Stimulated activated CD4-positive, alpha-beta T cell treated with anti-CD3 and anti-CD28 coated beads, Interleukin-4, amount 100 ng/mL, for 48 hours (primary cell): ENCODE results near the gene CENPT.
"Not testable (repeated sequence)": the region's sequence is repeated elsewhere in the genome, so short reads cannot be mapped to it uniquely, and the experiment has no call there.

Source experiments
- DNase-seq, 2 donors: peaks; one replicate each; pipeline ENCODE4 v3.0.0-alpha.2; 2020; ENCODE audit warnings: low read depth in 2 of 2

The CENPT gene

GRCh38 chr16:67846320-67847063, 1.0 kb downstream of the CENPT start, which contains the start of gene NUTF2:
TSS of gene NUTF2 (plus strand) at chr16:67846933. CDS start at chr16:67865131, 18,198 bp downstream.
- DNase-seq, result peak; percentile 93 to 97

- no peak for DNase-seq
Measured at GRCh38 chr16:67846063-67846319, 1.5 kb downstream of the CENPT start.

- no peak for DNase-seq
Measured at GRCh38 chr16:67845291-67846062, 2.0 kb downstream of the CENPT start.

- DNase-seq, result no peak
Measured at GRCh38 chr16:67844497-67844896, 3.0 kb downstream of the CENPT start.

GRCh38 chr16:67843343-67843765, 4.1 kb downstream of the CENPT start:
- DNase-seq, result peak in 1 of 2 donors; percentile 27

GRCh38 chr16:67842509-67843342, 4.8 kb downstream of the CENPT start:
- peak; percentile 51 for DNase-seq

GRCh38 chr16:67841816-67842508, 5.5 kb downstream of the CENPT start, which contains the start of gene THAP11:
TSS of gene THAP11 (plus strand) at chr16:67842320. CDS start at chr16:67842555, 235 bp downstream.
- peak; percentile 89 to 90 for DNase-seq

- DNase-seq, result no peak
Measured at GRCh38 chr16:67841198-67841815, 6.2 kb downstream of the CENPT start.

- no peak for DNase-seq
Measured at GRCh38 chr16:67837811-67838210, 9.7 kb downstream of the CENPT start.

GRCh38 chr16:67837190-67837589, 10.3 kb downstream of the CENPT start:
- not testable (repeated sequence) for DNase-seq

GRCh38 chr16:67834242-67834614, 13.3 kb downstream of the CENPT start:
- no peak for DNase-seq

- DNase-seq, result peak; percentile 89 to 91
Measured at GRCh38 chr16:67833415-67834241, 13.9 kb downstream of the CENPT start.

- no peak for DNase-seq
Measured at GRCh38 chr16:67833030-67833414, 14.5 kb downstream of the CENPT start.

- no peak for DNase-seq
Measured at GRCh38 chr16:67828651-67829050, 18.8 kb downstream of the CENPT start.

- no peak for DNase-seq
Measured at GRCh38 chr16:67825906-67826305, 21.6 kb downstream of the CENPT start.

- DNase-seq, result no peak
Measured at GRCh38 chr16:67825119-67825518, 22.4 kb downstream of the CENPT start.

GRCh38 chr16:67822511-67822910, 25.0 kb downstream of the CENPT start:
- no peak for DNase-seq

- no peak for DNase-seq
Measured at GRCh38 chr16:67820608-67821259, 26.8 kb downstream of the CENPT start.

GRCh38 chr16:67814567-67814966, 32.9 kb downstream of the CENPT start:
- DNase-seq, result no peak

- no peak for DNase-seq
Measured at GRCh38 chr16:67811899-67812298, 35.6 kb downstream of the CENPT start.
